ENCODE results near the gene OR8H2. TPM values are rescaled to one million over a fixed set of nuclear protein-coding genes. Genes with fewer than 3 reads are reported as not detected.

Gene OR8H2
- total RNA-seq, 1 experiment from 2014 or later: not detected

Other genes with a start within 250 kb of the OR8H2 start
- not detected in 2 replicates for gene TRIM51, start 220.4 kb upstream of the OR8H2 start, total RNA-seq (2014; rRNA removed; shearing (Covaris generic))
- not detected in 2 replicates for gene OR5W2, start 189.1 kb upstream of the OR8H2 start, total RNA-seq (2014; rRNA removed; shearing (Covaris generic))
- gene OR5I1, start 167.3 kb upstream of the OR8H2 start, total RNA-seq (2014; rRNA removed; shearing (Covaris generic)): not detected in 2 replicates
- gene OR10AG1, start 133.7 kb upstream of the OR8H2 start, total RNA-seq (2014; rRNA removed; shearing (Covaris generic)): not detected in 2 replicates
- not detected in 2 replicates for gene OR5F1, start 109.1 kb upstream of the OR8H2 start, total RNA-seq (2014; rRNA removed; shearing (Covaris generic))
- not detected in 2 replicates for gene OR5AS1, start 76.0 kb upstream of the OR8H2 start, total RNA-seq (2014; rRNA removed; shearing (Covaris generic))
- gene OR8I2, start 10.4 kb upstream of the OR8H2 start, total RNA-seq (2014; rRNA removed; shearing (Covaris generic)): not detected in 2 replicates
- gene OR8H3, start 18.7 kb downstream of the OR8H2 start, total RNA-seq (2014; rRNA removed; shearing (Covaris generic)): not detected in 2 replicates
- gene OR8J3, start 36.5 kb downstream of the OR8H2 start, total RNA-seq (2014; rRNA removed; shearing (Covaris generic)): not detected in 2 replicates
- not detected in 2 replicates for gene OR8K5, start 56.6 kb downstream of the OR8H2 start, total RNA-seq (2014; rRNA removed; shearing (Covaris generic))
- not detected in 2 replicates for gene OR5J2, start 72.9 kb downstream of the OR8H2 start, total RNA-seq (2014; rRNA removed; shearing (Covaris generic))
- not detected in 2 replicates for gene OR5T2, start 130.6 kb downstream of the OR8H2 start, total RNA-seq (2014; rRNA removed; shearing (Covaris generic))
- gene OR5T3, start 148.6 kb downstream of the OR8H2 start, total RNA-seq (2014; rRNA removed; shearing (Covaris generic)): not detected in 2 replicates
- gene OR5T1, start 170.5 kb downstream of the OR8H2 start, total RNA-seq (2014; rRNA removed; shearing (Covaris generic)): not detected in 2 replicates
- gene OR8H1, start 188.6 kb downstream of the OR8H2 start, total RNA-seq (2014; rRNA removed; shearing (Covaris generic)): not detected in 2 replicates
- not detected in 2 replicates for gene OR8K3, start 211.5 kb downstream of the OR8H2 start, total RNA-seq (2014; rRNA removed; shearing (Covaris generic))
- not detected in 2 replicates for gene OR8K1, start 242.4 kb downstream of the OR8H2 start, total RNA-seq (2014; rRNA removed; shearing (Covaris generic))